GM18517 (cell line): Measurements from ENCODE around the gene DNAH6.
"Not testable (repeated sequence)": the region's sequence is repeated elsewhere in the genome, so short reads cannot be mapped to it uniquely, and the experiment has no call there.

Experiments used
- ATAC-seq: cut with Tn5 transposase; IDR thresholded peaks from one replicate; pipeline ENCODE4 v1.9.1; 2021; ENCODE audit warnings: mild to moderate bottlenecking, moderate library complexity; ENCODE audit not compliant: unreplicated experiment

The DNAH6 gene

GRCh38 chr2:84496386-84496785, 19.9 kb upstream of the DNAH6 start:
- no peak for ATAC-seq

- ATAC-seq, result no peak
These were observed 19.0 kb upstream of the DNAH6 start for GRCh38 chr2:84497285-84497684.

GRCh38 chr2:84498150-84498799, 18.0 kb upstream of the DNAH6 start:
- no peak for ATAC-seq

- not testable (repeated sequence) for ATAC-seq
These were observed 5.3 kb upstream of the DNAH6 start for GRCh38 chr2:84511024-84511423.

DNA sequence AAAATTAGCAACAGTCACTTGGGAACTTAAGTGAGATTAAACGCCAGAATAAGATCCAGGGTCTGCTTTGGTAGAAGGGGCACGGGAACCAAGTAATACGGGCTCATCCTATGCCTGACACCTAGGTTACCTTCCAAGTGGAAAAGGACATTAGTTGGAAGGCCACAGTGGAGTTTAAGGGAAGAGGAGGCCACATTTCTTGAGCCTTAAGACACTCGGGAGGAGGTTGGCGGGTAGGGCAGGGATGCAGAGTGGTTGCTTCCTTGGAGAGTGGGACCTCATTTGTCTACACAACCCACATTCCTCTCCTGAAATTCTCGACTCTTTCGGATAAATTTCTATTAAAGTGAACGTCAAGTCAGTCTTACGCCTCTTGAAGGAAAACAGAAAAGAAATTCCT, 510 bp upstream of the DNAH6 start:
- no peak for ATAC-seq

- ATAC-seq, result no peak
These were observed 3.1 kb downstream of the DNAH6 start for GRCh38 chr2:84519332-84519957.

DNA sequence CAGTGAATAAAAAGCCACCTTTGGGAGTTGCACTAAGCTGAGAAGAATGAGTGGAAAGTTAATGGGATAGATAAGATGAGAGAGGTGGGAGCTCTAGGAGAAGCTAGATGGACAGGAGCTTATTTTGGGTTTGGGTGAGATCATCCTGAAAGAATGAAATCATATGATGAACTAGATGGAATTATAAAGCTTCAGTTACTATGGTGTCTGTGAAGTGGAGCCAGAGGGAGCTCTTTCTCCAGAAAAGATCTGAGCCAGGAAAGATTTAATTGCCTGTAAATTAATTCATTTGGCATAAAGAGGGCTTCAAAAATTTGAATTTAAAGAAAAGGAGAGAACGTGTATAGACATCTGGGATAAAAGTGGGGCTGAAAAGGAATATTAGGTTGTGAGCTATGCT, 10.3 kb downstream of the DNAH6 start:
- ATAC-seq, result no peak

DNA sequence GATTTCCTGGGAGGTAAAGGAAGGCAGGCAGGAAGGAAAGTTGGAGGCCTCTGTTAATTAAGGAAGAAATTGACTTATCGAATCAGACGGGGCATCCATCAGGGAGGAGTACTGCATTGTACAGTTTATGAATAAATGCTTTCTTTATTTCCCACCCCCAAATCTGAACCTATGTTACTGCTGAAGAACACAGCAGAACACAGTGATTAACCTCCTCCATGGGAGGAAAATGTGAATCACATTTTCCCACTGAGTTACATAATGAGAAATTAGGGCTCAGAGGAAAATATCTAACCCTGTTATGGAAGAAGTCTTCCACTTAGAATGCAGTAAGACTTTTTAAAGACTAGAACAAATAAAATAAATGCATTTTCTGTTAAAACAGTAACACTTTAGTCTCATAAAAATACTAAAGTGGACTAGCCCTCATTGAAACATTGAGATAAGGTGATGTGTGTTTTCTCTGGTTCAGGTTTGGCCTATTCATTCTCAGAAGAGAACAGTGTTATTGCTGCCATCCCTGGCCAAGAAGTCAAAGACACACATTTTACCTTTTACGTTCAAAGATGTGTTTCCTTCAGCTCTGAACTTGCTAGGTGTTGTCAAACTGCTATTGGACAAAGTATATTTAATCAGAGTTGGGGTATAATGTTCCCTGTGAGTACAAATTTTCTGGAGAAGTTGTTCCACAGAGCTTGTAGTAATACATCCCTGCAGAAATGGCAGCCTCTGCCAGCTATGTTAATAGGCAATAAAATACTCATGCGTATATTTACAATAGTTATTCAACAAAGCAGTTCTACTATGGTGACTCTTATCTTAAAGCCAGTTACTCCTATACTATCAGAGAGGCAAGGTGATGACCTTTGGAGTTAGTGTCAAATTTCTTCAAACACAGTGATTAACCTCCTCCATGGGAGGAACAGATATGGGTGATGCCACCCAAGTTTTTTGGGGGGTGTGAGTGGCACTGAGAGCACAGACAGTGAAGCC, 11.1 kb downstream of the DNAH6 start:
- no peak for ATAC-seq

- ATAC-seq, result no peak
These were observed 16.0 kb downstream of the DNAH6 start for GRCh38 chr2:84532291-84532690.

DNA sequence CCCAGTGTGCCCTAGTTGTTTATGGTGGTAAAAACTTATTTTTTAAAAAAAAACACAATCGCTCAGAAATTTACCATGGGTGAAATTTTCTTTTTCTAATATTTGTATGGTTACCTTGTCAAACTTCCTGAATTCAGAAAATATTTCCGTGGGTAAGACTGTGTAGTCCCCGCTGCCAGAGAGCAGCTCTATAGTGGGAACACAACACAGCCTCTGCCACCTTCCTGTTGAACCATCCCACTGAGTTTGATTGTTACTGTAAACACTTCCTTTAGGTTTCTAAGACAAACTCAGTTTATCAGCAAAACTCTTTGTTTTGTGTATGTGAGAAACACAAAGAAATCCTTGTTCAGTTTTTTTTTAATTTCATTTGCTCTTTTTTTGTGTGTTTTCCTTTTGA, 17.9 kb downstream of the DNAH6 start:
- no peak for ATAC-seq

DNA sequence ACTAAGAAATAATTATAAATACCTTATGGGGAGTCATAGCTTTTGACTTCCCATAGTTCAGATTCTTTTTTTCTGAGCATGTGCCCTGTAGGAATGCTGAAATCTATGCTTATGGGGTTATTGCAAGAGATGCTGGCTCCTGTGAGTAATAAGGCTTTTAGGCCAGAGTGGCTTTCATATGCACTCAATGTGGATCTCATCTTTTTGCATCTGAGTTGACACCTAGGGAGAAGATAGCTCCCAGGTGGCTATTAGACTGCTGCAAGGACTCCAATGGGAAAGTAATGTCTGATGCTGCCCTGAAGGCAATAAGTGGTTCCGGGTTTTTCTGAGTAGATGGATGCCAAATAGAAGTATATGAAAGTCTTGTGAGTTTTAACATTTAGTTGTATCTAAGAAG, 21.0 kb downstream of the DNAH6 start:
- ATAC-seq, result no peak

DNA sequence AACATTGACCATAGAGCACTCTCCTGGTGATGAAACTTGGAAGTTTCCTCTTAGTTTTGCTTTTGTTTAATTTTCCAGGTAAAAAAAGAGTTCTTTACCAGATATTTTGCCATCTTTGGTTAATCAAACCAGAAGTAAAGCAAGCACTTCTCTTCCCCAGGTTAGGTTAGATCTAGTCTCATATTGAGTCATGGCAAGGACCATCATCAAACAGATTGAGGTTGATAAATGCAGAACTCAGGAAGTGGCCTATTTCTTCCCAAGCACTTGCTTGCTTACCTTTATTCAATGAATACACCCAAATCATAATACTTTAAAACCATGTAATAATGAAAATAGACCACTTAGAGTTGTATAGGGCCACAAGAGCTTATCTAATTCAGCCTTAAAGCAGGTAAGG, 23.4 kb downstream of the DNAH6 start:
- ATAC-seq, result no peak

- ATAC-seq, result no peak
These were observed 28.7 kb downstream of the DNAH6 start for GRCh38 chr2:84545005-84545404.

- no peak for ATAC-seq
These were observed 30.3 kb downstream of the DNAH6 start for GRCh38 chr2:84546551-84546950.

- no peak for ATAC-seq
These were observed 32.0 kb downstream of the DNAH6 start for GRCh38 chr2:84548303-84548702.

DNA sequence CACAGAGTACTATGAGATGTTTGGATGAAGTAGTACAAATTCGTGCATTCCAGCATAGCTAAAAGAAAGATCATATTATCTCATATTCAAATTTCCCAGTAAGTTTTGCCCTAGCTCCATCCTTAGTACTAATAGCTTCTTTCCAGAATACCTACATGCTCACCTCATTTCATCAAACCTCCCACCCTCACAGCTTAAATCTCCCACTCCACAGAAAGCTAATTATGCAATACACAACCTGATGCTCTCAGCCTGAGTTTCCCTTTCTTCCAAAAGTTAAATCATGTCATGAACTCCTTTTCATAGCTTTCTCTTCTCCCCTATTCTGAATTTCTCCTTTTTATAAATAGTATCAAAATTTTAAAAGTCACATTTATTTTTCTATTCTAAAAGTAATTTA, 34.6 kb downstream of the DNAH6 start:
- no peak for ATAC-seq

- not testable (repeated sequence) for ATAC-seq
These were observed 35.2 kb downstream of the DNAH6 start for GRCh38 chr2:84551526-84551925.

- no peak for ATAC-seq
These were observed 39.9 kb downstream of the DNAH6 start for GRCh38 chr2:84556190-84556589.

- ATAC-seq, result no peak
These were observed 43.5 kb downstream of the DNAH6 start for GRCh38 chr2:84559838-84560237.

- no peak for ATAC-seq
These were observed 63.4 kb downstream of the DNAH6 start for GRCh38 chr2:84579661-84580060.

DNA sequence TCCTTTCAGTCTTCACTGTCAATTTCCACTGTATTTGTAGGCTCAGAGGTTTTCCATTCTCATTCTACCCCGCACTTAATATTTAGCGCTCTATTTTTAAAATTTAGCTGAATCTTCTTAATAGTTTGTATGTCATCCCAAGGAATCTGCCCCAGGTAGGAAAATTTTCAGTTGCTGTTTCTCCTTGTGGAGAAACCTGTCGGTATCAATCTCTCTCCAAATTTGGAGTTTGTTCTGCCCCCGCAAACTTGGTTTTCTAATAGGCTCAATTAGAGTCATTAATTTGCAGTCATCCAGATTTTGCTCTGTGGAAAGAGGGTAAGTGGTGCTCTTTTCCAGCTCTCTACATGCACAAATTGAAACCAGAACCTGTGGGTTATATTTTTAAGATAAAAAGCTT, 87.6 kb downstream of the DNAH6 start:
- no peak for ATAC-seq

GRCh38 chr2:84613082-84613481, 96.8 kb downstream of the DNAH6 start:
- ATAC-seq, result no peak
